ENCODE results near the gene PRKN.

Gene PRKN

DNA sequence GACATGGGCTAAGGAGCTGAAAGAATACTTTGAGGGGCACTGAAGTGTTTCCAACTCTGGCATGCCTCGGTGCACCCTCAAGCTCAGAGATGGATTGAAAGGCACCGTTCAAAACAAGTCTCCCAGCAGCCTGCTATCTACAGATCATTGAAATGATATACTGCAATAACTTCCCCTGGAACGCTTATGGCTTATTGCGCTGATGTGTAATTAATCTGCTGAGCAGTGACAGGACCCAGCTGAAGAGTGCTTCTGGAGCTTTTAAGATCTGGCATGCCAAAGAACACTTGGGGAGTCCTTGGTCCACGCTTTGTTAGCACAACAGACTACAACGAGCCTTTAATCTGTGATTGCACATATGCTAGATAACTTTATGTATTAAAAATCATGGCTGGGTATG, 708.2 kb downstream of the PRKN start:
- no peak for DNase-seq

DNA sequence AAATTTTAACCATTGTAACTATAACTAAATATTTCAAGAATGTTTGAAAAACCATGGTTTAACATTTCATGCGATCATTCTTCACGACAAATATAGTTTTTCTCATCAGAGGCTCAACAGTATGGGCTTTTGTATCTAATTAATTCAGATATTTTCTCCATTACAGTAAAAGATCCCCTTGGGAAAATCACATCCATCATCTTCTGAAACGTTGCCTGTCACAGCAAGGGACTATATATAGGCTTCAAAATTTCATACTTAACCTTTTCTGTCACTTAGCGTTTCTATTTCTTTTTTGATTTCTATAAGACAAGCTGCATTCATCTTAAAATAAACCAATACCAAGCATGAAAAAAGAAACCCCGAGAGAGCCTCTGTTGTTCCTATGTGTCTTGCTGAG, 710.0 kb downstream of the PRKN start:
- DNase-seq, result no peak

- DNase-seq, result no peak
Observed at GRCh38 chr6:162014069-162014811, 713.3 kb downstream of the PRKN start.

GRCh38 chr6:162005372-162005771, 722.2 kb downstream of the PRKN start:
- no peak for DNase-seq

DNA sequence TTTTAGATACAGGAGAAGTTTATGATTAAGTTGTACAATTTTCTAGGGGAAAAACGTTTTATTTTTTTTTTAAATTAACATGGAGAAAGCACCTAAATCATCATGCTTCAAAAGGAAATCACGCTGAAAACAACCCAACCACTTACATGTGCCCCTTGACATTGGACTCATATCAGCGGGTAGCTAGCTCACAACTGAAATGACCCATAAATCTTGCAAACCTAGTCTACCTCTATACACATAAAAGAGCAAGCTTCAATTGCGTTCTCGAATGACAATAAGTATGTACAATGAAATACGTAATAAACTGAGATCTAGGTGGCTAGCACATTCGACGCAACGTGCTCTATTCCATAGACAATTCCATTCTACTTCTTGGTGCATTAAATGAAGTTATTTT, 730.8 kb downstream of the PRKN start:
- no peak for DNase-seq

DNA sequence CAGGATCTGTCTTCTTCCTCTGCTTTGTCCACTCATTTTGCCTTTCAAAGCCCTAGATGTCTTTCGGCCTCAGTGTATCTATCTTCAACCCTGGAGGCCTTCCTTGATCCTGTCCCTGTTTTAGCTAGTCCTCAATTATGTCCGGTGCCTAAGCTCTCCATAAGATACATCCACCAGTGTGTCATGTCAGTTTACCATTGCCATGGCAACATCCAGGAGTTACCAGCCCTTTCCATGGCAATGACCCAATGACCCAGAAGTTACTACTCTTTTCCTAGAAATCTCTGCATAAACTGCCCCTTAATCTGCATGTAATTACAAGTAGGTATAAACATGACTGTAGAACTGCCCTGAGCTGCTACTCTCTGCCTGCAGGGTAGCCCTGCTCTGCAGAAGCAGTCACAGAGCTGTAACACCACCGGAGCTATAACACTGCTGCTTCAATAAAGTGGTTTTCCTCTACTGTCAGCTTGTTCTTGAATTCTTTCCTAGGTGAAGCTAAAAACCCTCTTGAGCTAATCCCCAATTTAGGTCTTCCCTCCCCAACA, 741.6 kb downstream of the PRKN start:
- DNase-seq, result no peak

GRCh38 chr6:161984713-161985112, 742.9 kb downstream of the PRKN start:
- DNase-seq, result no peak

DNA sequence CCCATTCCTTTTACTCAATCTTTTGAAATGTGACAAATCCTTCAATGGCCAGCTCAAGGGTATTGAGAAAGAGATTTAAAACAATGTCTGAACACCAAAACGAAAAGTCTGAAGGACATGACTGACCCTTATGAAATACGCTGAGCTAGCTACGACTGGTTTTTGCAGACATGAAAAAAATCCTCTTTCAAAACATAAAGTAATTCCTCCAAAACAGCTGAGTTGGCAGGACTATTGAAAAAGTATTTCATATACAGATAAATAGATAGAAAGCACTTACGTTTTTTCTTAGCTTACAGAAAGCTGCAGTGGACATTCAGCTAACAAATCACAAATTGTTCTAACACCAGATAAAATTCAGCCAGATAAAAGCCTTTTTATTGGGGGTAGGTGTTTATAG, 751.0 kb downstream of the PRKN start:
- no peak for DNase-seq

DNA sequence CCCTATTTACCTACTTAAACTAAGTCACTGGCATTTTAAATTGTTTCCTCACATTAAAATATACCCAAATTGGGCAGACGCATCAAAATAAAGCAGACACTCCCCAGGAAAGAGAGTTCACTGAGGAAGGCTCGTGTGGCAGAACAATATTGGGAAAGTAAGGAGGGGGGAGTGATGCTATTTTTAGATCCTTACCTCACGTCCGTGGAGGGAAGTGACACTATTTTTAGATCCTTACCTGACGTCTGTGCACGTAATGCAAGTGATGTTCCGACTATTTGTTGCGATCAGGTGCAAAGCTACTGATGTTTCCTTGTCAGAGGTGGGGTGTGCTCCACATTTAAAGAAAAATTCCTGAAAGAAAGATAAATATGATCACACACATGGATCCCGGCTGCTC, 754.5 kb downstream of the PRKN start:
- no peak for DNase-seq

DNA sequence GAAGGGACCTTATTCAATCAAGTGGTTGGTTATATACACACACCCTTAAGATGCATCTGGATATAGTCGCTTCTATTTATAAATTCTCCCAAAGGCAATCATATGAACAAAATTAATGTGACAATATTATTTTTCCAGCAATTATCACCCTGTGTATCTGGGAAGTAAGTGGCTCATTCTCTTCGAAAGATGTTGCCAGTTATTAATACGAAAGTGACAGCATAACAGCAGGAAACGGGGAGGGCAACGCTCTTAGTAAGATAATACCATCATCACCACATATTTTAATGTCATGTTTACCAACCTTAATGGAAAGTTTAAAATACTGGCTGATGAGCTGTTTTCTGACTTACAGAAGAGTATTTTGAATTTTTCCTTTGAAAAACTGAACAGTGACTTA, 756.5 kb downstream of the PRKN start:
- no peak for DNase-seq

- DNase-seq, result no peak
Observed at GRCh38 chr6:161963634-161964234, 763.8 kb downstream of the PRKN start.

GRCh38 chr6:161963181-161963580, 764.4 kb downstream of the PRKN start:
- no peak for DNase-seq

DNA sequence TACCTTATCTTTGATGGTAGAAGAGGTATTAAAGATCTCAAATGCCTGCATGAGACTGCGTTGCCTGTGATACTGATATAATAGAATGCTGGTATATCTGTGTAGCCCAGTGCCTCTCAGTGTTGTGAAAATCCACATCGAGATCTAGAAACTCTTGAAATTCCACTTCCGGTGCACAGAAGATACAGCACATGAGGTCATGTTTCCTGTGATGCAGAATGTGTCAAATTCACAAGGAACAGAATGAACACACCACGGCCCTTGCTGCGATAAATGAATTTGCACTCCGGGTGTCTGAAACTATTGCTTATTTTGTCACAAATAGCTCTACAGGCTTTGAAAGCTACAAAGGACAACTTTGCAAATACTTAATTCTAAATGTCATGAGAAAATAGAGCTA, 765.8 kb downstream of the PRKN start:
- DNase-seq, result no peak

DNA sequence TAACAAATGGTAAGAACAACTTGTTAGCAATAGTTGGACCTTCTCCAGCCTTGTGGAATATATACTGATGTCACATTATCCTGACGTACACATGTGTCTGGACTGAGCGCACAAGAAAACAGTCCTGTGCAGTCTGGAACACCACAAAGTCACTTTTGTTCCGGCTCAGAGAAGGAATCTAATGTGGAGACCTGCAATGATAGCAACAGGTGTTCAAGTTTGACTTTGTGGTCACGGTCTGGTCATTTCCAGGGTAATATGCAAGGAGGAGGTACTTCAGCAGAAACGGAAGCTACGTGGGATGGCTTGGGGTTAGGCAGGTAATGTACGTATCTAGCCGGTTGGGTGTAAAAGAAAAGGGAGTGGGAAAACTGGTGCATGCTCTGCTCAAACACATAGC, 766.5 kb downstream of the PRKN start:
- DNase-seq, result no peak

GRCh38 chr6:161959072-161959471, 768.5 kb downstream of the PRKN start:
- DNase-seq, result no peak

GRCh38 chr6:161956082-161956481, 771.5 kb downstream of the PRKN start:
- DNase-seq, result no peak

DNA sequence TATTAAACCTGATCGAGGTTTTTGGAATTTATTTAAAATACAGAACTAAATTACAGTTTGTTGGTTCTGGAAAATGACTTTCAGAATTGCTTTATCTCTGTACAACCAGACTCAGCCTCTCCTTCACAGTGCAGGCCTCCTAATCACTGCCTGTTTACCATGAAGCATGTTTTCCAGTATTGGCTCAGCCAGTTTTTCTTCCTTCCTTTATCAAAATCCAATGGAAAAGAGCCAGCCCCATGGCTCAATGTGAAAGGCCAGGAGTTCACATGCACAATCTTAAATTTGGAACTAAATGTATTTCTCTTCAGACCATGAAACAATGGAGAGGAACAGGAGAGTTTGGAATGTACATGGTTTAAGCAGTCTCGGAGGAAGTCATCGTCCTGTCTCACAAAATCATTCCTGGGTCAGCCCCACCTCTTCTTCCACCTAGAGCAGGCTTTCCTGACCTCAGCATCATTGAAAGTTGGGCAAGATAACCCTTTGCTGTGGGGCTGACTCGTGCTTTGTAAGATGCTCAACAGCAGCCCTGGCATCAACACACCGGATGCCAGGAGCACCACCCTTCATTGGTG, 772.8 kb downstream of the PRKN start:
- no peak for DNase-seq

DNA sequence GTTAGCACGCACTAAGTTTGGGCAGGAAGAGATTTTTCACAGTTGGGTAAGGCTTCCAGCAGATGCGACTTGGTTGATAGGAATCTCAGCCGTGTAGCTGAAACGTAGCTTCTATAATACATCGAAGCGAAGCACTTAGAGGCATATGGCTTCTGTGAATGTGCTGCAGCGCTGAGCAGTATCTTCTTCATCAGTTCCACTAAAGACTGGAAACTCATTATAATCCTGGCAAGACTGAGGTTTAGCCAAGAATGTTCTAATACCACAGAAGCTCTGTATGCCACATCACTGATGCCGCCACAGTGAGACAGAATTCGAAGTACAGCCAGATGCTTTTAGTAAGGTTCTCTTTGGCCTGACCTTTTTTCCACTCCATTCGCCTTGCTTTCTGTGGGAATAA, 773.5 kb downstream of the PRKN start:
- DNase-seq, result no peak

GRCh38 chr6:161951126-161951525, 776.4 kb downstream of the PRKN start:
- DNase-seq, result no peak

DNA sequence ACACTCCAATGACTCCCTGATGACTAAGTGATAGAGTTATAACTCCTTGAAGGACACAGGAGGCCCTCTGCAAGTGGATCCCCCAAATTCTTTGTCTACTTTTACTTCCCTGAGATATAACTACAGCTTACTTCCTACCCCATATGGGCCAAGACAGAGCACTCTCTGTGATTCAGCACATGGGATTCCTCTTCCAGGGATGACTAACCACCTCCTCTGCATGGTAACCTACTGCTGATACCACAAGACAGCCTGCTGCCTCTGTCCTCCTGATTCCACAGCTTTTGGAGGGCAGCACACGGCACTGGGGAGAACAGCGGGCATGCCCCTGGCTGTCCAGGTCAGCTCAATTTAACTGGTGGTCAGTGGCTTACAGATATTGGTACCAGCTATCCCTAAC, 778.0 kb downstream of the PRKN start:
- no peak for DNase-seq

DNA sequence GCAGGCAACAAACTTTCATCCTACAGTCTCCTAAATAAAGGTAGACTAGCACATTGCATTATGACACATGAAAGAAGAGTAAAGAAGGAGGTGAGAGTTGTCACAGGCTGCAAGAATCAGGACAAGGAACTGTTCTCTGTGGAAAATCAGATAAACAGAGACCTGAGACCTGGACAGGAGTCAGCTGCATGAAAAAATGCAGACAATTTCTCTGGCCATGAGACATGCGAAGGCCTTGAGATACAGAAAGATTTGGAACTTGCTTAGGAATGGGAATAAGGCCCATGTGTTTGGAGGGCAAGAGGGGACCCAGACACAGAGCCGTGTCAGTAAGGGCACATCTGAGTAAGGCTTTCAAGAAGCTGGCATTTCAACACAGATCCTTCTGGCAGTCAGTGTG, 779.1 kb downstream of the PRKN start:
- no peak for DNase-seq

DNA sequence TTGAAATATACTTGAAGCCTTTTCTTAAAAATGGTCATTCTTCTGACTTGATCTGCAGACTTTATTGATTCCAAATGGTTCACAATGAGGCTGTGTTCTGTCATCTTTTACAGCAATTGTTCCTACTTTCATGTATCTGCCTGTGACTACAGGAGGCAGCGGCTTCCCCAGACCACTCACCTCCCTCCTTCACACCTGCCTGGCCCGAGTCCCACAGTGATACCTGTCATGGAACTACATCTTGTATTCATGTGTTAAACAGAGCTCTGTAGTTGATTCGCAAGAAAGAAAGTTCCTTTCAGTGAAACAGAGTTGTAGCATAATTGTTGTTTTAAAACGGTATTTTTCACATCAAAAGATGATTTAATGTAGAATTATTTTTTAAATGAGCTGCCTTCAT, 780.2 kb downstream of the PRKN start:
- no peak for DNase-seq

- DNase-seq, result no peak
Observed at GRCh38 chr6:161946461-161946860, 781.1 kb downstream of the PRKN start.

GRCh38 chr6:161943561-161943960, 784.0 kb downstream of the PRKN start:
- no peak for DNase-seq

All from activated CD4-positive, alpha-beta T cell treated with anti-CD3 and anti-CD28 coated beads, Interleukin-2, amount 50 U/mL, for 16 hours (primary cell).